HL-60 (cell line): Measurements from ENCODE around the gene DDAH1.
"Not testable (repeated sequence)": the region's sequence is repeated elsewhere in the genome, so short reads cannot be mapped to it uniquely, and the experiment has no call there.

Experiments
- DNase-seq, 2 experiments: peaks; one replicate each; pipeline ENCODE4 v3.0.0-alpha.2; 2010 to 2020; ENCODE audit warnings: low read depth in 1 of 2, low spot score in 1 of 2
- H3K27ac ChIP-seq: fragments of 250-450 bp; sonication (Bioruptor Pico); replicated peaks from 2 replicates; pipeline ENCODE4 v1.5.1; 2020; ENCODE audit warnings: mild to moderate bottlenecking, moderate library complexity
- H3K27me3 ChIP-seq: fragments of 250-450 bp; sonication (Bioruptor Pico); 2 replicates; pipeline ENCODE4 v1.5.1; 2021; ENCODE audit warnings: mild to moderate bottlenecking, moderate library complexity; ENCODE audit not compliant: insufficient read depth, poor library complexity, severe bottlenecking
- H3K4me3 ChIP-seq: replicated peaks from 2 replicates; pipeline ENCODE4 v1.5.1; 2011; ENCODE audit warnings: mild to moderate bottlenecking, control low read depth, low read length; ENCODE audit not compliant: insufficient read depth
- GABPA ChIP-seq: IDR thresholded peaks from 2 replicates; pipeline ENCODE4 v1.6.1; 2012; ENCODE audit warnings: low read depth
- POLR2AphosphoS5 ChIP-seq: IDR thresholded peaks from 2 replicates; pipeline ENCODE4 v1.6.1; 2012; ENCODE audit warnings: low read depth
- SPI1 ChIP-seq: IDR thresholded peaks from 2 replicates; pipeline ENCODE4 v1.6.1; 2012; ENCODE audit warnings: low read depth, mild to moderate bottlenecking, borderline replicate concordance
- long read RNA-seq: library from polyadenylated mRNA; unstranded; transcript quantifications from one replicate; pipeline ENCODE4 v2.0.0, GENCODE V29; 2020
- TF ChIP-seq, protein P1 (sequence below): IDR thresholded peaks from 2 replicates; pipeline ENCODE4 v1.6.1; 2012; ENCODE audit warnings: low read depth; ENCODE audit not compliant: insufficient replicate concordance
- TF ChIP-seq, protein P2 (sequence below): IDR thresholded peaks from one replicate; pipeline ENCODE4 v1.5.1; 2011; ENCODE audit warnings: low read length, control low read depth, inconsistent platforms; ENCODE audit not compliant: insufficient read depth

DDAH1 gene
- long read RNA-seq, transcript DDAH1-201 (6 exons, 3,920 nt): major isoform, 75 of 82 reads
- long read RNA-seq, partial matches to known transcripts: 1 of 82 reads
- long read RNA-seq, other reads (novel, unspliced or antisense): 6 of 82 reads

DNA sequence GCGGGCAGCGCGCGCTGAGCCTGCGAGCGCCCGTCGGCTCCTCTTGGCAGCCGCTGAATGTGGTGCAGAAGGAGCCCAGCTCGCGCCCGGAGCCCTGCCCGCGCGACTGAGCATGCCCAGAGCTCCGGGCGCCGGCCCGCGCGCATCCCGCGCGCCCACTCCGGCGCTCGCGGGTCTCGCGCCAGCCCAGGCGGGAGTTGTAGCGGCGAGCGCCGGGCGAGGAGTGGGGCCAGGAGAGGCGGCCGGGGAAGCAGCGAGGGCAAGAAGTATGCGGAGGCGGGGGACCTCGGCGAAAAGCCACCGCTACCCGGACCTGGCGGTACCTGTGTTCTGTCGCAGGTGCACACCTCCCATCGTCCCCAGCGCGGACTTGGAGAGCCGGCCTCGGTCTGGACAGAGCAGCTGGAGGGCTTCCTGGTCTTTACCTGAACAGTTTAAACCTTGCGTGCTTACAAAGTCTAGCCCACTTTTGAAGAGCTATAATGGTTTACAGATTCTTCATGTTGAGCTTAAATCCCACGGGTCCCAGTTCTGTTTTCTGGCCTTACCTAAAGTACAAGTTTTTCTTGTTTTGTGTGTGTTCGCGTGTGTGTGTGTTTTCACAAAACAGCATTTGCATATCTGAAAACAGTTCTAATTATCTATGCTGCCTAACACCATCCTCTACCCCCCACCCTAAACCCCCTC, at the start of gene DDAH1:
Gene DDAH1 (minus strand): TSS at position 61 of the 687 bp plus-strand sequence. CDS start 114 bp downstream, outside the sequence.
- peaks cover 31% of the 10 kb centered on the region for H3K27me3 ChIP-seq
- H3K27ac ChIP-seq: no peak within 1 kb of the TSS
- H3K4me3 ChIP-seq: peak within 1 kb of the TSS; percentile 34
- TF ChIP-seq GABPA (no peak), SPI1 (no peak)
- TF ChIP-seq, protein P1, sequence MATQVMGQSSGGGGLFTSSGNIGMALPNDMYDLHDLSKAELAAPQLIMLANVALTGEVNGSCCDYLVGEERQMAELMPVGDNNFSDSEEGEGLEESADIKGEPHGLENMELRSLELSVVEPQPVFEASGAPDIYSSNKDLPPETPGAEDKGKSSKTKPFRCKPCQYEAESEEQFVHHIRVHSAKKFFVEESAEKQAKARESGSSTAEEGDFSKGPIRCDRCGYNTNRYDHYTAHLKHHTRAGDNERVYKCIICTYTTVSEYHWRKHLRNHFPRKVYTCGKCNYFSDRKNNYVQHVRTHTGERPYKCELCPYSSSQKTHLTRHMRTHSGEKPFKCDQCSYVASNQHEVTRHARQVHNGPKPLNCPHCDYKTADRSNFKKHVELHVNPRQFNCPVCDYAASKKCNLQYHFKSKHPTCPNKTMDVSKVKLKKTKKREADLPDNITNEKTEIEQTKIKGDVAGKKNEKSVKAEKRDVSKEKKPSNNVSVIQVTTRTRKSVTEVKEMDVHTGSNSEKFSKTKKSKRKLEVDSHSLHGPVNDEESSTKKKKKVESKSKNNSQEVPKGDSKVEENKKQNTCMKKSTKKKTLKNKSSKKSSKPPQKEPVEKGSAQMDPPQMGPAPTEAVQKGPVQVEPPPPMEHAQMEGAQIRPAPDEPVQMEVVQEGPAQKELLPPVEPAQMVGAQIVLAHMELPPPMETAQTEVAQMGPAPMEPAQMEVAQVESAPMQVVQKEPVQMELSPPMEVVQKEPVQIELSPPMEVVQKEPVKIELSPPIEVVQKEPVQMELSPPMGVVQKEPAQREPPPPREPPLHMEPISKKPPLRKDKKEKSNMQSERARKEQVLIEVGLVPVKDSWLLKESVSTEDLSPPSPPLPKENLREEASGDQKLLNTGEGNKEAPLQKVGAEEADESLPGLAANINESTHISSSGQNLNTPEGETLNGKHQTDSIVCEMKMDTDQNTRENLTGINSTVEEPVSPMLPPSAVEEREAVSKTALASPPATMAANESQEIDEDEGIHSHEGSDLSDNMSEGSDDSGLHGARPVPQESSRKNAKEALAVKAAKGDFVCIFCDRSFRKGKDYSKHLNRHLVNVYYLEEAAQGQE: no peak
- TF ChIP-seq, protein P2, sequence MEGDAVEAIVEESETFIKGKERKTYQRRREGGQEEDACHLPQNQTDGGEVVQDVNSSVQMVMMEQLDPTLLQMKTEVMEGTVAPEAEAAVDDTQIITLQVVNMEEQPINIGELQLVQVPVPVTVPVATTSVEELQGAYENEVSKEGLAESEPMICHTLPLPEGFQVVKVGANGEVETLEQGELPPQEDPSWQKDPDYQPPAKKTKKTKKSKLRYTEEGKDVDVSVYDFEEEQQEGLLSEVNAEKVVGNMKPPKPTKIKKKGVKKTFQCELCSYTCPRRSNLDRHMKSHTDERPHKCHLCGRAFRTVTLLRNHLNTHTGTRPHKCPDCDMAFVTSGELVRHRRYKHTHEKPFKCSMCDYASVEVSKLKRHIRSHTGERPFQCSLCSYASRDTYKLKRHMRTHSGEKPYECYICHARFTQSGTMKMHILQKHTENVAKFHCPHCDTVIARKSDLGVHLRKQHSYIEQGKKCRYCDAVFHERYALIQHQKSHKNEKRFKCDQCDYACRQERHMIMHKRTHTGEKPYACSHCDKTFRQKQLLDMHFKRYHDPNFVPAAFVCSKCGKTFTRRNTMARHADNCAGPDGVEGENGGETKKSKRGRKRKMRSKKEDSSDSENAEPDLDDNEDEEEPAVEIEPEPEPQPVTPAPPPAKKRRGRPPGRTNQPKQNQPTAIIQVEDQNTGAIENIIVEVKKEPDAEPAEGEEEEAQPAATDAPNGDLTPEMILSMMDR: no peak
- DNase-seq: no peak

DNA sequence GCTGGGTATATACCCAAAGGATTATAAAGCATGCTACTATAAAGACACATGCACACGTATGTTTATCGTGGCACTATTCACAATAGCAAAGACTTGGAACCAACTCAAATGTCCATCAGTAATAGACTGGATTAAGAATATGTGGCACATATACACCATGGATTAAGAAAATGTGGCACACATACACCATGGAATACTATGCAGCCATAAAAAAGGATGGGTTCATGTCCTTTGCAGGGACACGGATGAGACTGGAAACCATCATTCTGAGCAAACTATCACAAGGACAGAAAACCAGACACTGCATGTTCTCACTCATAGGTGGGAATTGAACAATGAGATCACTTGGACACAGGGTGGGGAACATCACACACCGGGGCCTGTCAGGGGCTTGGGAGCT, 49.0 kb upstream of the DDAH1 start:
- H3K27ac ChIP-seq, H3K4me3 ChIP-seq, H3K27me3 ChIP-seq, DNase-seq: not testable (repeated sequence)

DNA sequence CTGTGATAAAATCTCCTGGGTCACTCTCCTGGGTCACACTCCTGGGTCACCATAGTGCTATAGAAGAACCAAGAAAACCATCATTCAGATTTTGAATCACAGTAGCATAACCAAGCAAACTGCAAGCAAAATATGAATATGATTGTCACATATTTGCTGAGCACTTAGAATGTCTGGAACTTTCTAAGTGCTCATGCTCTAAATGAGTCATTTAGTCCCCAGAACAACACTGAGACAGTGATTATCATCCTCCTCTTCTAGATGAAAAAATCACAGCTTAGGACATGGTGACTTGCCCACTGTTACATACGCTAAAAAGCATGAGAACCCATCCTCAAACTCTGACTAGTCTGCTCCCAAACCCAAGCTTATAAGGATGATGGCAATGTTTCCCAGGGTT, 39.5 kb upstream of the DDAH1 start:
- no peak overlapping the region for H3K27ac ChIP-seq

More for the DNA sequence above, 39.5 kb upstream of the DDAH1 start:
- TF ChIP-seq, protein P2: no peak
- no peak for TF ChIP-seq GABPA
- TF ChIP-seq POLR2AphosphoS5: no peak
- TF ChIP-seq, protein P1: no peak
- no peak for TF ChIP-seq SPI1
- no peaks in the 10 kb centered on the region for H3K27me3 ChIP-seq
- DNase-seq: no peak
- no peak overlapping the region for H3K4me3 ChIP-seq
